Chondrocyte (in vitro differentiated cells): ENCODE measurements around the gene TMIE. TPM values are rescaled to one million over a fixed set of nuclear protein-coding genes. Genes with fewer than 3 reads are reported as not detected.

Source experiments
- DNase-seq: peaks from one replicate; pipeline ENCODE4 v3.0.0; 2021; ENCODE audit warnings: mixed read lengths, low spot score
- H3K27ac Mint-ChIP-seq: one replicate; pipeline ENCODE4 v1.8.0; 2021; ENCODE audit warnings: mild to moderate bottlenecking, moderate library complexity, mixed read lengths; ENCODE audit not compliant: unreplicated experiment
- H3K27me3 Mint-ChIP-seq: 2 replicates; pipeline ENCODE4 v1.8.0; 2021; ENCODE audit warnings: low read depth, mixed read lengths
- H3K36me3 Mint-ChIP-seq: 2 replicates; pipeline ENCODE4 v1.8.0; 2021; ENCODE audit warnings: low read depth, mixed read lengths
- H3K4me1 Mint-ChIP-seq: 2 replicates; pipeline ENCODE4 v1.8.0; 2021; ENCODE audit warnings: low read depth, mild to moderate bottlenecking, mixed read lengths
- H3K4me3 Mint-ChIP-seq: one replicate; pipeline ENCODE4 v1.8.0; 2021; ENCODE audit warnings: mild to moderate bottlenecking, moderate library complexity, mixed read lengths; ENCODE audit not compliant: unreplicated experiment
- H3K9me3 Mint-ChIP-seq: 2 replicates; pipeline ENCODE4 v1.8.0; 2021; ENCODE audit warnings: low read depth, mixed read lengths
- total RNA-seq: library from RNA; stranded (reverse); gene quantifications from 3 replicates; pipeline ENCODE4 v1.2.1, GENCODE V29; 2021
- TF ChIP-seq, protein P1 (sequence below): fragments of 200-600 bp; sonication (generic); IDR thresholded peaks from 2 replicates; pipeline ENCODE4 v1.5.0; 2021; ENCODE audit warnings: antibody characterized with exemption, mild to moderate bottlenecking, moderate library complexity

Gene TMIE
- total RNA-seq, 1 donor from 2014 or later = 0.25 TPM

DNA sequence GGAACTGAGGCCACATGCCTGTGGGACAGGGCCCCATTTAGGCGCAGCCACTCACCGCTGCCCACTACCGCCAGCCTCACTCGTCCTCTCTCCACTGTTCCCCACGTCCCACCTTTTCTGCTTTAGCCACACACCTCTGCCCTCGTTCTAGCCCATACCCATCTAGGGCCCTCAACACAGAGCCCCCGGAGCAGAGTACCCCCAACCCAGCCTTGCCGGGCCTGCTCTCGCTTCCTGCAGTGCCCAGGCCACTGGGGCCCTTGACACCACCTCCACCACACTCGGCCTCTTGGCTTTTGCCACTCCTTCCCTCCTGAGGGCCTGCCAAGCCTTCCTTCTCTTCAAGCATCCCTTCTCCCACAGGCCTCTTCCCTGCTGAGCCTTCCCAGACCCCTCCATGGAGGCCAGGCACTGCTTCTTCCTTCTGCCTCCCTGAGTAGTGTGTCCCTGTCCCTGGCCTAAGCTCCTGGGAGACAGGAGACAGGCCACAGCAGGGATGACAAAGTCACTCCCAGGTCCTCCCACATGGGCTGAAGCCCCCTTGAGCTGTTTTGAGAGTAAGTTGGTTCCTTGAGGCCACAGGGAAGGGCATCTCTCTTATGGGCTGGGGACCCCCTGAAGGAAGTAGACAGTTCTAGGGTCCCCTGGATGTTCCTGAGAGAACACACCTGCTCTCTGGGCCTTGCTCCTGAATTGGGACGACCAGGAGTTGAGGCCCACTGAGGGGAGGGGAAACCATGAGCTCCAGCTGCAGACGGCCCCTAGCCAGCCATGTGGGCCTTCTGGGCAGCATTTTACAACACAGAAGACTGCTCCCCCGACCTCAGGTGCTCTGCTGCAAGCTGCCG lies 12.1 kb downstream of the TMIE start:
- Mint-ChIP-seq H3K4me1 (no peaks in the 10 kb centered on the region), H3K36me3 (no peaks in the 10 kb centered on the region), H3K27ac (no peak overlapping the region), H3K4me3 (no peak overlapping the region), H3K9me3 (no peaks in the 10 kb centered on the region), H3K27me3 (peaks cover 4% of the 10 kb centered on the region)
- no peak for DNase-seq
- TF ChIP-seq, protein P1, sequence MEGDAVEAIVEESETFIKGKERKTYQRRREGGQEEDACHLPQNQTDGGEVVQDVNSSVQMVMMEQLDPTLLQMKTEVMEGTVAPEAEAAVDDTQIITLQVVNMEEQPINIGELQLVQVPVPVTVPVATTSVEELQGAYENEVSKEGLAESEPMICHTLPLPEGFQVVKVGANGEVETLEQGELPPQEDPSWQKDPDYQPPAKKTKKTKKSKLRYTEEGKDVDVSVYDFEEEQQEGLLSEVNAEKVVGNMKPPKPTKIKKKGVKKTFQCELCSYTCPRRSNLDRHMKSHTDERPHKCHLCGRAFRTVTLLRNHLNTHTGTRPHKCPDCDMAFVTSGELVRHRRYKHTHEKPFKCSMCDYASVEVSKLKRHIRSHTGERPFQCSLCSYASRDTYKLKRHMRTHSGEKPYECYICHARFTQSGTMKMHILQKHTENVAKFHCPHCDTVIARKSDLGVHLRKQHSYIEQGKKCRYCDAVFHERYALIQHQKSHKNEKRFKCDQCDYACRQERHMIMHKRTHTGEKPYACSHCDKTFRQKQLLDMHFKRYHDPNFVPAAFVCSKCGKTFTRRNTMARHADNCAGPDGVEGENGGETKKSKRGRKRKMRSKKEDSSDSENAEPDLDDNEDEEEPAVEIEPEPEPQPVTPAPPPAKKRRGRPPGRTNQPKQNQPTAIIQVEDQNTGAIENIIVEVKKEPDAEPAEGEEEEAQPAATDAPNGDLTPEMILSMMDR = no peak

GRCh38 chr3:46713898-46714552 lies 12.8 kb downstream of the TMIE start:
- H3K4me1 Mint-ChIP-seq = no peaks in the 10 kb centered on the region
- H3K36me3 Mint-ChIP-seq = no peaks in the 10 kb centered on the region
- H3K4me3 Mint-ChIP-seq = no peak overlapping the region
- no peak for DNase-seq
- no peaks in the 10 kb centered on the region for H3K9me3 Mint-ChIP-seq
- H3K27me3 Mint-ChIP-seq = peaks cover 4% of the 10 kb centered on the region
- TF ChIP-seq, protein P1 = no peak
- H3K27ac Mint-ChIP-seq = no peak overlapping the region

GRCh38 chr3:46714728-46715506 lies 13.7 kb downstream of the TMIE start:
- H3K4me3 Mint-ChIP-seq = no peak overlapping the region
- H3K9me3 Mint-ChIP-seq = no peaks in the 10 kb centered on the region
- no peaks in the 10 kb centered on the region for H3K4me1 Mint-ChIP-seq
- TF ChIP-seq, protein P1 = no peak
- no peaks in the 10 kb centered on the region for H3K36me3 Mint-ChIP-seq
- H3K27me3 Mint-ChIP-seq = peaks cover 2% of the 10 kb centered on the region
- H3K27ac Mint-ChIP-seq = no peak overlapping the region
- DNase-seq = no peak

DNA sequence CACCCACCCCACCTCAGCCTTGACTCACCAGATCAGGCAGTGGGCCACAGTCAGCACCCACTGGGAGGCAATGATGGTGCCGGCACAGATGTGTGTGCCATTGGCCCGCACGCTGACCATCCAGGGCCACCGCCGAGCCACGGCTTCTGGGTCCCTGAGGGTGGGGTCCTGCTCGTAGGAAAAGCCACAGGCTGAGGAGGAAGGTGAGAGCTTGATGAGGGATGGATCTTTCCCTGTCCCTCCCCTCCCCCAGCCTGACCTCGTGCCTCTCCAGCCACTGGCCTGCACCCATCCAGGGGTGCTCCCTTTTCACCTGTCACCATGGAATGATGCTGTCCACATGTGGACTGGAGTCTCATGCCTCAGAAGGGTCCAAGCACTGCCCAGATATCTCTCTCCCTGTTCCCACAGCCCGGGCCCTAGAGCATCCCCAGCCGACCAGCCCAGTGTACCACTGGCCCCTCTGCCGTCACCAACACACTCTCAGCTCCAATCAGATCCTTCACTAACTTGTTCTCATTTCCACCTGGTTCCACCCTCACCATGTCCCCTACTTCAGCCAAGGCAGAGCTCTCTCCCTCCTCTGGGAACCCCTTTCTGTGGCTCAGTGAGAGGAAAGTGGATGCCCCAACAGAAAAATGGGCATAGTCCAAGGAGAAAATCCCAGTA lies 14.4 kb downstream of the TMIE start:
- H3K36me3 Mint-ChIP-seq = no peaks in the 10 kb centered on the region
- no peaks in the 10 kb centered on the region for H3K9me3 Mint-ChIP-seq
- no peak for DNase-seq
- peaks cover 2% of the 10 kb centered on the region for H3K27me3 Mint-ChIP-seq
- no peaks in the 10 kb centered on the region for H3K4me1 Mint-ChIP-seq
- no peak overlapping the region for H3K4me3 Mint-ChIP-seq
- TF ChIP-seq, protein P1 = no peak
- no peak overlapping the region for H3K27ac Mint-ChIP-seq
